ENCODE measurements around the gene FAM111A.

FAM111A gene

DNA sequence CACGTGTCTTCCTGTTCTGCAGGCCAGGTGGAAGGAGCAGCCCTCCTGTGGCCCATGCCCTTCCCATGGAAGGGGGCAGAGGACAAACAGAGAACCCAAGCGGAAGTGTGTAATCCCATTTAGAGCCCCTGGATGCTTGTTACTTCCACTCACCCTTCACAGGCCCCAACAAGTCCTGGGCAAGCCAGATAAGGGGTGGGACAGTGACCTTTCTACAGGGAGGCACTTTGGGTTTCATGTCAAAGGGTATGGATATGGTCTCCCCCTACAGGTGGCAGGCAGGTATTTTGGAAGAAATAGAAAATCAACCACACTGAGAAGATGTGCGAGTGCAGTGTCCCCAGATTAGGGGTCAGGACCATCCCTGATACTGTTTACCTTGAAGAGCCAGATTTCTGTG lies 58.7 kb downstream of the FAM111A start:
- DNase-seq = no peak

Data from fibroblast of skin of back (primary cell).